K562 (cell line): ENCODE data around the gene OR10J4. TPM values are rescaled to one million over a fixed set of nuclear protein-coding genes. Genes with fewer than 3 reads are reported as not detected.

Source experiments
- ATAC-seq: fragments of 200-7000 bp; cut with Tn5 transposase; 3 replicates; pipeline ENCODE4 v1.9.1; 2020; ENCODE audit warnings: moderate library complexity
- BruUV-seq: library from RNA; stranded (reverse); fragments of 400-500 nt; replicated peaks from 2 replicates; lab custom pipeline; 2021; lab: Mats Ljungman, UMichigan
- CTCF ChIA-PET: fragments of 300-600 bp; formaldehyde crosslinking; extraction: SDS; loops from one replicate; lab custom pipeline; 2021; ENCODE audit warnings: low intra/inter-chr PET ratio; lab: Yijun Ruan, JAX
- POLR2A ChIA-PET: fragments of 300-600, 350-650 bp; sonication (Branson Sonifier 250); formaldehyde crosslinking; extraction: SDS; loops from one replicate; lab custom pipeline; 2021; ENCODE audit warnings: antibody characterized with exemption, inconsistent platforms; lab: Yijun Ruan, JAX
- DNase-seq, 4 experiments: peaks; one replicate each; pipeline versions ENCODE4 v3.0.0 to v3.0.0-alpha.2; 2011 to 2018; ENCODE audit warnings: low spot score in 3 of 4, mixed read lengths in 3 of 4; ENCODE audit errors: extremely low read depth in 1 of 4
- FAIRE-seq: peaks from 2 replicates; lab custom pipeline; 2011; peaks lifted over from hg19 to GRCh38; lab: Jason Lieb, UNC
- H2AFZ ChIP-seq: 2 replicates; pipeline ENCODE4 v1.6.0; 2011; ENCODE audit warnings: low read depth, low read length, control low read depth, inconsistent platforms
- H3K27ac ChIP-seq: fragments of 200-600 bp; 3 replicates; pipeline ENCODE4 v1.8.0; 2011; ENCODE audit warnings: low read depth, mild to moderate bottlenecking, control low read depth, inconsistent platforms, low read length, moderate library complexity, mixed read lengths; ENCODE audit errors: extremely low read depth
- H3K27me3 ChIP-seq, 2 experiments: fragments of 300-600 bp in 1 of 2; 2 replicates in 1 of 2; 3 replicates in 1 of 2; pipeline versions ENCODE4 v1.6.0 to v1.8.0; 2011; ENCODE audit warnings: inconsistent platforms in 2 of 2, low read length in 2 of 2, mild to moderate bottlenecking in 1 of 2, mixed read lengths in 1 of 2, moderate library complexity in 1 of 2; ENCODE audit not compliant: control insufficient read depth in 2 of 2, insufficient read depth in 2 of 2
- H3K36me3 ChIP-seq: fragments of 300-600 bp; 3 replicates; pipeline ENCODE4 v1.8.0; 2011; ENCODE audit warnings: mild to moderate bottlenecking, low read length, inconsistent platforms; ENCODE audit not compliant: control insufficient read depth, insufficient read depth
- H3K4me1 ChIP-seq, 2 experiments: fragments of 200-600 bp in 1 of 2; replicated peaks in 1 of 2; 2 replicates in 1 of 2; 3 replicates in 1 of 2; pipeline versions ENCODE4 v1.5.1 to v1.8.0; 2011; ENCODE audit warnings: inconsistent platforms in 2 of 2, low read length in 2 of 2, mild to moderate bottlenecking in 1 of 2, mixed read lengths in 1 of 2, moderate library complexity in 1 of 2; ENCODE audit not compliant: control insufficient read depth in 2 of 2, insufficient read depth in 2 of 2
- H3K4me2 ChIP-seq: 2 replicates; pipeline ENCODE4 v1.6.1; 2011; ENCODE audit warnings: low read length, control low read depth, inconsistent platforms, mixed read lengths; ENCODE audit not compliant: insufficient read depth
- H3K4me3 ChIP-seq: fragments of 200-600 bp; sonication (generic), shearing (Covaris generic); 2 replicates; pipeline ENCODE4 v1.5.1; 2016; ENCODE audit warnings: control low read depth, inconsistent platforms
- H3K79me2 ChIP-seq: fragments of 200-600 bp; 3 replicates; pipeline ENCODE4 v1.8.0; 2011; ENCODE audit warnings: low read length, inconsistent platforms; ENCODE audit not compliant: control insufficient read depth, insufficient read depth
- H3K9ac ChIP-seq, 2 experiments: 2 replicates each; pipeline versions ENCODE4 v1.6.0 to v1.6.1; 2011; ENCODE audit warnings: low read depth in 2 of 2, low read length in 2 of 2, control low read depth in 1 of 2, inconsistent platforms in 1 of 2, mild to moderate bottlenecking in 1 of 2, mixed read lengths in 1 of 2; ENCODE audit not compliant: insufficient read depth in 1 of 2
- H3K9me1 ChIP-seq: one replicate; pipeline ENCODE4 v1.6.0; 2011; ENCODE audit warnings: inconsistent platforms, mild to moderate bottlenecking, low read length, moderate library complexity; ENCODE audit not compliant: control insufficient read depth, insufficient read depth
- H3K9me3 ChIP-seq: replicated peaks from 2 replicates; pipeline ENCODE4 v1.5.1; 2011; ENCODE audit warnings: low read depth, low read length, inconsistent platforms; ENCODE audit not compliant: control insufficient read depth, insufficient read depth
- H4K20me1 ChIP-seq: replicated peaks from 2 replicates; pipeline ENCODE4 v1.6.1; 2011; ENCODE audit warnings: low read length, inconsistent platforms, mixed read lengths; ENCODE audit not compliant: control insufficient read depth, insufficient read depth
- BMI1 ChIP-seq: fragments of 150-350 bp; IDR thresholded peaks from 2 replicates; pipeline ENCODE4 v1.6.1; 2014; ENCODE audit warnings: low read length
- EGR1 ChIP-seq: fragments of 450-650 bp; conservative IDR thresholded peaks from 2 replicates; pipeline ENCODE4 v1.6.1; 2017; ENCODE audit warnings: mild to moderate bottlenecking
- KLF16 ChIP-seq: IDR thresholded peaks from 2 replicates; pipeline ENCODE4 v1.6.1; 2016; ENCODE audit warnings: antibody characterized with exemption
- ZNF174 ChIP-seq: fragments of 250-450 bp; sonication (Bioruptor Pico); IDR thresholded peaks from 2 replicates; pipeline ENCODE4 v1.4.0; 2020; ENCODE audit warnings: mild to moderate bottlenecking
- WGBS: fragments of 100-300 bp; shearing (Covaris generic); methylation state at CpG from one replicate; pipeline ENCODE4 v1.1.6; 2016; ENCODE audit warnings: low coverage, mixed read lengths; ENCODE audit not compliant: insufficient coverage; ENCODE audit errors: missing lambda C conversion rate; 5-methylcytosine and 5-hydroxymethylcytosine counted together
- in situ Hi-C: fragments of 300-500 bp; cut with MboI; formaldehyde crosslinking; loops from 4 replicates; pipeline ENCODE4 v1.15.0; 2018; ENCODE audit warnings: inconsistent platforms, mixed read lengths
- intact Hi-C: fragments of 100-400 bp; cut with micrococcal nuclease; formaldehyde crosslinking; loops from 2 replicates; pipeline ENCODE4 v1.14.2; 2022
- polyA plus RNA-seq, 8 experiments: library from polyadenylated mRNA; depleted of rRNA in 4 of 8; stranded (reverse) in 5 of 8; unstranded in 3 of 8; fragments of >200 nt; fragmentation: Nextera tagmentation in 2 of 8; fragmentation: Illumina TruSeq in 1 of 8; extraction: Ambion mirVana in 2 of 8; extraction: Trizol in 1 of 8; gene quantifications; 2 replicates each; pipeline versions ENCODE4 v1.2.1 to v1.2.3, GENCODE V29; 2011 to 2014; ENCODE audit warnings: inconsistent platforms in 1 of 8, missing spikeins in 1 of 8
- total RNA-seq, 7 experiments: library from RNA; depleted of rRNA in 6 of 7; stranded (reverse); fragments of >200 nt in 6 of 7; fragmentation: Illumina TruSeq in 2 of 7; extraction: Trizol in 2 of 7; gene quantifications; 2 replicates each; pipeline versions ENCODE4 v1.2.1 to v1.2.3, GENCODE V29; 2011 to 2021; ENCODE audit warnings: low replicate concordance in 1 of 7
- TF ChIP-seq, protein P1 (sequence below): IDR thresholded peaks from 2 replicates; pipeline ENCODE4 v1.6.1; 2016; ENCODE audit warnings: missing genetic modification characterization, missing compliant biosample characterization

The OR10J4 gene
- total and polyA plus RNA-seq, 9 of the 15 experiments (the other 6 are each of a cell fraction or from before 2014, with no cell fraction given), result not detected

DNA sequence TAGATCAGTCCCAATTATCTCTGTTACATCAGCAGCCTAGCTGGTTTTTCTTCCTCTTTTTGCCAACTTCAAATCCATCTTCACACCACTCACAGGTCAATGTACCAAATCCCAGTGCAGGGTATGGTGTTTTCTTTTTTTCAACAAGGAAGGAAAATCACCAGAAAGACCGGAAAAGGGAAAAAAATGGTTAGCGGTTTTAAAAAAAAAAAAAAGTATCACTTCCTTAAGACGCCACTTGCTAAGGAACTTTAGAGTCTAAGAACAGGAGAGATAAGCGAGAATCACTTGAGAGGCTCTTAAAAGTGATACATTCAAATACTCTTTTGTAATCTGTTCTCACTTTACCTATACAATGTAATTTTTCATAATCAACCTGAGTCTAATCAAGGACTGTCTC lies 4.5 kb downstream of the OR10J4 start:
- no peaks in the 10 kb centered on the region for H3K27me3 ChIP-seq
- H3K79me2 ChIP-seq, result no peaks in the 10 kb centered on the region
- H3K27ac ChIP-seq, result no peak overlapping the region
- in situ Hi-C loops, result no loop called here
- no peaks in the 10 kb centered on the region for H3K4me1 ChIP-seq
- no peaks in the 10 kb centered on the region for H3K9me1 ChIP-seq
- intact Hi-C loops, result no loop called here
- no peaks in the 10 kb centered on the region for H4K20me1 ChIP-seq
- H3K36me3 ChIP-seq, result no peaks in the 10 kb centered on the region
- 3% methylated on average over 4 of the region's 4 CpGs for WGBS
- DNase-seq, result no peak
- ChIA-PET CTCF (no interaction called here), POLR2A (no interaction called here)
- no peaks in the 10 kb centered on the region for H3K9me3 ChIP-seq
- H2AFZ ChIP-seq, result no peak overlapping the region
- H3K9ac ChIP-seq, result no peak overlapping the region
- ATAC-seq, result no peak
- no peak overlapping the region for H3K4me3 ChIP-seq
- no TSS peak for BruUV-seq
- no peak for FAIRE-seq
- H3K4me2 ChIP-seq, result no peak overlapping the region
- TF ChIP-seq EGR1 (no peak), KLF16 (no peak)
- TF ChIP-seq, all 486 proteins: peak for 0

DNA sequence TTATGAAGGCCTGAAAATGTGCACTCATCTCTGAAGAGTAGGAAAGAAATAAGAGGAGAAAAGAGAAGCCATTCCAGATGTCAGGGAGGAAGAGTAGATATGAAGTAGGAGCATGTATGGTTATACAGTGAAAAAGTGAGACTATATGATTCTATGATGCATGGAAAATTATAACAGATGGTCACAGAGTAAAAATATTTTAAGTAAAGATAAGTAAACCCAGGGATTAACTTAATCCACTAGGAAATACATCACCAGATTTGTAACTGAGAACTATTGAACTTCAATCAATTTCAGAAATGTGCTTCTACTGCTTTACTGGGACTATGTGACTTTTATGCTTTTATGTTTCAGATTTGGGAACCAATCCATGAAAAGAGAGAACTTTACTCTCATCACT lies 7.4 kb downstream of the OR10J4 start, which contains the start of gene OR10J1:
Gene OR10J1 (plus strand): TSS at position 301 of the 400 bp plus-strand sequence. CDS start 70 bp downstream, at position 371.
- Histone ChIP-seq H3K9me3 (no peaks in the 10 kb centered on the region), H4K20me1 (no peaks in the 10 kb centered on the region), H3K79me2 (no peaks in the 10 kb centered on the region), H3K4me3 (no peak within 1 kb of the TSS), H3K27ac (no peak within 1 kb of the TSS), H3K4me1 (no peaks in the 10 kb centered on the region), H3K9ac (no peak within 1 kb of the TSS), H3K9me1 (no peaks in the 10 kb centered on the region), H3K36me3 (no peaks in the 10 kb centered on the region), H3K27me3 (no peaks in the 10 kb centered on the region), H2AFZ (no peak within 1 kb of the TSS), H3K4me2 (no peak within 1 kb of the TSS)
- POLR2A ChIA-PET, result no interaction called here
- CTCF ChIA-PET, result no interaction called here
- ATAC-seq (no peak), DNase-seq (no peak), FAIRE-seq (no peak)
- BruUV-seq, result no TSS peak
- intact Hi-C loops (no loop called here), in situ Hi-C loops (no loop called here)
- TF ChIP-seq ZNF174 (no peak), BMI1 (no peak)
- TF ChIP-seq, protein P1, sequence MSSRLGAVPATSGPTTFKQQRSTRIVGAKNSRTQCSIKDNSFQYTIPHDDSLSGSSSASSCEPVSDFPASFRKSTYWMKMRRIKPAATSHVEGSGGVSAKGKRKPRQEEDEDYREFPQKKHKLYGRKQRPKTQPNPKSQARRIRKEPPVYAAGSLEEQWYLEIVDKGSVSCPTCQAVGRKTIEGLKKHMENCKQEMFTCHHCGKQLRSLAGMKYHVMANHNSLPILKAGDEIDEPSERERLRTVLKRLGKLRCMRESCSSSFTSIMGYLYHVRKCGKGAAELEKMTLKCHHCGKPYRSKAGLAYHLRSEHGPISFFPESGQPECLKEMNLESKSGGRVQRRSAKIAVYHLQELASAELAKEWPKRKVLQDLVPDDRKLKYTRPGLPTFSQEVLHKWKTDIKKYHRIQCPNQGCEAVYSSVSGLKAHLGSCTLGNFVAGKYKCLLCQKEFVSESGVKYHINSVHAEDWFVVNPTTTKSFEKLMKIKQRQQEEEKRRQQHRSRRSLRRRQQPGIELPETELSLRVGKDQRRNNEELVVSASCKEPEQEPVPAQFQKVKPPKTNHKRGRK (tag), result no peak
